SK-N-SH treated with all-trans-retinoic acid at 6 μM for 48 hours (cell line): ENCODE measurements around the gene LSM2.

Source experiments
- ARNTL ChIP-seq: fragments of 450-650 bp; formaldehyde crosslinking; IDR thresholded peaks from 2 replicates; pipeline ENCODE4 v1.5.0; 2020; ENCODE audit warnings: low read depth, mild to moderate bottlenecking, moderate library complexity, borderline replicate concordance
- BACH2 ChIP-seq: fragments of 250-450 bp; sonication (Bioruptor Pico); IDR thresholded peaks from 2 replicates; pipeline ENCODE4 v1.9.0; 2021; ENCODE audit warnings: mild to moderate bottlenecking, borderline replicate concordance
- ISL1 ChIP-seq: fragments of 250-450 bp; sonication (Bioruptor Pico); IDR thresholded peaks from 2 replicates; pipeline ENCODE4 v2.1.2; 2022; ENCODE audit warnings: mild to moderate bottlenecking, moderate library complexity
- POU6F1 ChIP-seq: fragments of 250-450 bp; sonication (Bioruptor Pico); IDR thresholded peaks from 2 replicates; pipeline ENCODE4 v1.8.0; 2021; ENCODE audit warnings: low read depth, mild to moderate bottlenecking, moderate library complexity, borderline replicate concordance
- RARB ChIP-seq: fragments of 250-450 bp; sonication (Bioruptor Pico); IDR thresholded peaks from 2 replicates; pipeline ENCODE4 v1.8.0; 2021; ENCODE audit warnings: mild to moderate bottlenecking, moderate library complexity
- TOX ChIP-seq: fragments of 250-450 bp; sonication (Bioruptor Pico); IDR thresholded peaks from 2 replicates; pipeline ENCODE4 v1.8.0; 2021; ENCODE audit warnings: mild to moderate bottlenecking, moderate library complexity, borderline replicate concordance
- TF ChIP-seq, protein P1 (sequence below): fragments of 250-450 bp; sonication (Bioruptor Pico); IDR thresholded peaks from 2 replicates; pipeline ENCODE4 v1.5.1; 2021; ENCODE audit warnings: mild to moderate bottlenecking, moderate library complexity

GRCh38 chr6:31784098-31784925, 22.5 kb downstream of the LSM2 start:
- no peak for TF ChIP-seq RARB
- no peak for TF ChIP-seq ARNTL (CRISPR knock-in tag)
- no peak for TF ChIP-seq TOX (CRISPR knock-in tag)
- no peak for TF ChIP-seq BACH2
- TF ChIP-seq POU6F1 (CRISPR knock-in tag): no peak
- TF ChIP-seq, protein P1, sequence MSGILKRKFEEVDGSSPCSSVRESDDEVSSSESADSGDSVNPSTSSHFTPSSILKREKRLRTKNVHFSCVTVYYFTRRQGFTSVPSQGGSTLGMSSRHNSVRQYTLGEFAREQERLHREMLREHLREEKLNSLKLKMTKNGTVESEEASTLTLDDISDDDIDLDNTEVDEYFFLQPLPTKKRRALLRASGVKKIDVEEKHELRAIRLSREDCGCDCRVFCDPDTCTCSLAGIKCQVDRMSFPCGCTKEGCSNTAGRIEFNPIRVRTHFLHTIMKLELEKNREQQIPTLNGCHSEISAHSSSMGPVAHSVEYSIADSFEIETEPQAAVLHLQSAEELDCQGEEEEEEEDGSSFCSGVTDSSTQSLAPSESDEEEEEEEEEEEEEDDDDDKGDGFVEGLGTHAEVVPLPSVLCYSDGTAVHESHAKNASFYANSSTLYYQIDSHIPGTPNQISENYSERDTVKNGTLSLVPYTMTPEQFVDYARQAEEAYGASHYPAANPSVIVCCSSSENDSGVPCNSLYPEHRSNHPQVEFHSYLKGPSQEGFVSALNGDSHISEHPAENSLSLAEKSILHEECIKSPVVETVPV (CRISPR knock-in tag): no peak
- no peak for TF ChIP-seq ISL1
